Activated T-cell treated with anti-CD3 and anti-CD28 coated beads for 48 hours (primary cell): ENCODE results near the gene MLKL.
"Not testable (repeated sequence)": the region's sequence is repeated elsewhere in the genome, so short reads cannot be mapped to it uniquely, and the experiment has no call there.

Experiments used
- DNase-seq: peaks from one replicate; pipeline ENCODE4 v3.0.0-alpha.2; 2020; ENCODE audit warnings: low read depth

The MLKL gene

GRCh38 chr16:74732707-74733350 is 32.2 kb upstream of the MLKL start:
- DNase-seq, result no peak

GRCh38 chr16:74731853-74732477 is 31.3 kb upstream of the MLKL start:
- no peak for DNase-seq

GRCh38 chr16:74729783-74730683 is 29.4 kb upstream of the MLKL start:
- no peak for DNase-seq

GRCh38 chr16:74727903-74728302 is 27.2 kb upstream of the MLKL start:
- DNase-seq, result no peak

GRCh38 chr16:74726716-74727115 is 26.1 kb upstream of the MLKL start:
- DNase-seq, result peak; percentile 43

GRCh38 chr16:74725651-74726455 is 25.2 kb upstream of the MLKL start:
- DNase-seq, result no peak

- DNase-seq, result no peak
Measured at GRCh38 chr16:74724820-74725549, 24.3 kb upstream of the MLKL start.

GRCh38 chr16:74723256-74723655 is 22.6 kb upstream of the MLKL start:
- no peak for DNase-seq

- DNase-seq, result not testable (repeated sequence)
Measured at GRCh38 chr16:74722156-74722555, 21.5 kb upstream of the MLKL start.

- DNase-seq, result no peak
Measured at GRCh38 chr16:74721716-74722115, 21.1 kb upstream of the MLKL start.

GRCh38 chr16:74720579-74720978 is 19.9 kb upstream of the MLKL start:
- DNase-seq, result no peak

- no peak for DNase-seq
Measured at GRCh38 chr16:74718741-74719610, 18.3 kb upstream of the MLKL start.

GRCh38 chr16:74718140-74718539 is 17.5 kb upstream of the MLKL start:
- DNase-seq, result no peak

- no peak for DNase-seq
Measured at GRCh38 chr16:74717367-74717766, 16.7 kb upstream of the MLKL start.

GRCh38 chr16:74716355-74716754 is 15.7 kb upstream of the MLKL start:
- no peak for DNase-seq

GRCh38 chr16:74713876-74714275 is 13.2 kb upstream of the MLKL start:
- DNase-seq, result no peak

- DNase-seq, result no peak
Measured at GRCh38 chr16:74713325-74713724, 12.7 kb upstream of the MLKL start.

- no peak for DNase-seq
Measured at GRCh38 chr16:74711938-74712337, 11.3 kb upstream of the MLKL start.

GRCh38 chr16:74710401-74710800 is 9.7 kb upstream of the MLKL start:
- DNase-seq, result no peak

- peak; percentile 75 for DNase-seq
Measured at GRCh38 chr16:74709441-74709877, 8.8 kb upstream of the MLKL start.

GRCh38 chr16:74700116-74700437 is 585 bp downstream of the MLKL start:
- DNase-seq, result peak; percentile 13
